Tibial nerve (tissue), 4 donors: ENCODE measurements around the gene THSD4. TPM values are rescaled to one million over a fixed set of nuclear protein-coding genes. Genes with fewer than 3 reads are reported as not detected.

Experiments
- DNase-seq, 2 donors: peaks; one replicate each; pipeline ENCODE4 v3.0.0-alpha.2; 2019; ENCODE audit warnings: low spot score in 2 of 2
- H3K27ac ChIP-seq, 4 donors: fragments of 200-600 bp; sonication (generic) in 3 of 4; one replicate each; pipeline ENCODE4 v1.5.1; 2017 to 2019; ENCODE audit warnings: mild to moderate bottlenecking in 1 of 4
- H3K27me3 ChIP-seq, 2 donors: fragments of 200-600 bp; sonication (generic) in 1 of 2; one replicate each; pipeline versions ENCODE4 v1.5.1 to v1.6.0; 2017 to 2019
- H3K36me3 ChIP-seq, 3 donors: fragments of 200-600 bp; sonication (generic); one replicate each; pipeline ENCODE4 v1.5.1; 2018 to 2019
- H3K4me1 ChIP-seq, 4 donors: fragments of 200-600 bp; sonication (generic) in 3 of 4; one replicate each; pipeline ENCODE4 v1.5.1; 2017 to 2019
- H3K4me3 ChIP-seq, 4 donors: fragments of 200-600 bp; sonication (generic) in 3 of 4; one replicate each; pipeline ENCODE4 v1.5.1; 2017 to 2019; ENCODE audit warnings: mild to moderate bottlenecking in 1 of 4, moderate library complexity in 1 of 4
- H3K9me3 ChIP-seq, 4 donors: fragments of 200-600 bp; sonication (generic) in 3 of 4; one replicate each; pipeline ENCODE4 v1.5.1; 2017 to 2019
- CTCF ChIP-seq, 5 experiments: fragments of 200-600 bp in 3 of 5; fragments of 450-650 bp in 2 of 5; sonication (generic) in 3 of 5; IDR thresholded peaks; one replicate each; pipeline ENCODE4 v1.5.1; 2016 to 2019; ENCODE audit warnings: antibody characterized with exemption in 5 of 5, mild to moderate bottlenecking in 3 of 5, moderate library complexity in 2 of 5
- EP300 ChIP-seq, 2 donors: sonication (generic); formaldehyde crosslinking; IDR thresholded peaks; one replicate each; pipeline ENCODE4 v1.6.1; 2017; ENCODE audit warnings: antibody characterized with exemption in 2 of 2, mild to moderate bottlenecking in 1 of 2
- POLR2A ChIP-seq, 2 donors: fragments of 450-650 bp; IDR thresholded peaks; one replicate each; pipeline ENCODE4 v1.6.1; 2017; ENCODE audit warnings: antibody characterized with exemption in 2 of 2, mild to moderate bottlenecking in 2 of 2, moderate library complexity in 2 of 2
- WGBS, 2 donors: methylation state at CpG; one replicate each; pipeline ENCODE4 v1.1.5; 2018; 5-methylcytosine and 5-hydroxymethylcytosine counted together
- total RNA-seq, 4 donors: library from RNA; depleted of rRNA; stranded (reverse); fragments of >200 nt; gene quantifications; one replicate each; pipeline ENCODE4 v1.1.0, GENCODE V29; 2016

Gene THSD4
- total RNA-seq, 4 donors from 2014 or later, result 9.6 to 25.1 (median 21.2) TPM

GRCh38 chr15:71495398-71495780, 380.1 kb downstream of the THSD4 start:
- Histone ChIP-seq H3K27ac (no peak overlapping the region), H3K9me3 (peaks cover 0 to 2% (median 0%) of the 10 kb centered on the region in 4 donors), H3K36me3 (no peaks in the 10 kb centered on the region), H3K4me1 (no peaks in the 10 kb centered on the region), H3K27me3 (no peaks in the 10 kb centered on the region), H3K4me3 (no peak overlapping the region)
- WGBS, 2 donors, result 49 to 50% methylated on average over 3 of the region's 3 CpGs
- no peak for TF ChIP-seq POLR2A (IDR thresholded peaks at IDR 0.05)
- no peak for DNase-seq

- Histone ChIP-seq H3K4me3 (no peak overlapping the region), H3K9me3 (peaks cover 0 to 7% (median 3%) of the 10 kb centered on the region in 4 donors), H3K4me1 (no peaks in the 10 kb centered on the region), H3K36me3 (no peaks in the 10 kb centered on the region), H3K27ac (no peak overlapping the region), H3K27me3 (no peaks in the 10 kb centered on the region)
- TF ChIP-seq EP300 (IDR thresholded peaks at IDR 0.05) (no peak), CTCF (IDR thresholded peaks at IDR 0.05) (no peak), POLR2A (IDR thresholded peaks at IDR 0.05) (no peak)
- DNase-seq, result no peak
- WGBS, 2 donors, result 68% methylated on average over 4 of the region's 4 CpGs
Measured at GRCh38 chr15:71496336-71496955, 381.2 kb downstream of the THSD4 start.

- 77 to 92% methylated on average over 1 of the region's 1 CpG for WGBS, 2 donors
- no peaks in the 10 kb centered on the region for H3K36me3 ChIP-seq
- H3K4me3 ChIP-seq, result no peak overlapping the region
- TF ChIP-seq CTCF (IDR thresholded peaks at IDR 0.05), result no peak
- H3K9me3 ChIP-seq, result peaks cover 0 to 7% (median 3%) of the 10 kb centered on the region in 4 donors
- H3K4me1 ChIP-seq, result no peaks in the 10 kb centered on the region
- DNase-seq, result no peak
- H3K27ac ChIP-seq, result no peak overlapping the region
- no peaks in the 10 kb centered on the region for H3K27me3 ChIP-seq
Measured at GRCh38 chr15:71501344-71502076, 386.2 kb downstream of the THSD4 start.

GRCh38 chr15:71502077-71502432, 386.8 kb downstream of the THSD4 start:
- DNase-seq, result no peak
- WGBS, 2 donors, result 68 to 73% methylated on average over 1 of the region's 1 CpG
- Histone ChIP-seq H3K4me1 (no peaks in the 10 kb centered on the region), H3K36me3 (no peaks in the 10 kb centered on the region), H3K27me3 (no peaks in the 10 kb centered on the region), H3K4me3 (no peak overlapping the region), H3K9me3 (peaks cover 0 to 7% (median 3%) of the 10 kb centered on the region in 4 donors), H3K27ac (no peak overlapping the region)
- no peak for TF ChIP-seq CTCF (IDR thresholded peaks at IDR 0.05)
- TF ChIP-seq POLR2A (IDR thresholded peaks at IDR 0.05), result no peak
- TF ChIP-seq EP300 (IDR thresholded peaks at IDR 0.05), result no peak

- WGBS, 2 donors, result 51 to 61% methylated on average over 4 of the region's 4 CpGs
- Histone ChIP-seq H3K27me3 (no peaks in the 10 kb centered on the region), H3K4me3 (no peak overlapping the region), H3K27ac (no peak overlapping the region), H3K36me3 (no peaks in the 10 kb centered on the region), H3K4me1 (no peaks in the 10 kb centered on the region), H3K9me3 (peaks cover 0 to under 1% (median 0%) of the 10 kb centered on the region in 4 donors)
- TF ChIP-seq EP300 (IDR thresholded peaks at IDR 0.05), result no peak
- no peak for TF ChIP-seq CTCF (IDR thresholded peaks at IDR 0.05)
- TF ChIP-seq POLR2A (IDR thresholded peaks at IDR 0.05), result no peak
- DNase-seq, result no peak
Measured at GRCh38 chr15:71505962-71506361, 390.7 kb downstream of the THSD4 start.
